Breast epithelium (tissue), 3 donors: ENCODE measurements around the gene TMEM35A.

Source experiments
- POLR2AphosphoS5 ChIP-seq, 3 donors: sonication (generic); formaldehyde crosslinking; IDR thresholded peaks; one replicate each; pipeline ENCODE4 v1.6.1; 2017; ENCODE audit warnings: antibody characterized with exemption in 3 of 3
- TF ChIP-seq, protein P1 (sequence below), 3 donors: fragments of 450-650 bp; IDR thresholded peaks; one replicate each; pipeline ENCODE4 v1.5.1; 2016 to 2017; ENCODE audit warnings: antibody characterized with exemption in 3 of 3, mild to moderate bottlenecking in 3 of 3, moderate library complexity in 3 of 3

DNA sequence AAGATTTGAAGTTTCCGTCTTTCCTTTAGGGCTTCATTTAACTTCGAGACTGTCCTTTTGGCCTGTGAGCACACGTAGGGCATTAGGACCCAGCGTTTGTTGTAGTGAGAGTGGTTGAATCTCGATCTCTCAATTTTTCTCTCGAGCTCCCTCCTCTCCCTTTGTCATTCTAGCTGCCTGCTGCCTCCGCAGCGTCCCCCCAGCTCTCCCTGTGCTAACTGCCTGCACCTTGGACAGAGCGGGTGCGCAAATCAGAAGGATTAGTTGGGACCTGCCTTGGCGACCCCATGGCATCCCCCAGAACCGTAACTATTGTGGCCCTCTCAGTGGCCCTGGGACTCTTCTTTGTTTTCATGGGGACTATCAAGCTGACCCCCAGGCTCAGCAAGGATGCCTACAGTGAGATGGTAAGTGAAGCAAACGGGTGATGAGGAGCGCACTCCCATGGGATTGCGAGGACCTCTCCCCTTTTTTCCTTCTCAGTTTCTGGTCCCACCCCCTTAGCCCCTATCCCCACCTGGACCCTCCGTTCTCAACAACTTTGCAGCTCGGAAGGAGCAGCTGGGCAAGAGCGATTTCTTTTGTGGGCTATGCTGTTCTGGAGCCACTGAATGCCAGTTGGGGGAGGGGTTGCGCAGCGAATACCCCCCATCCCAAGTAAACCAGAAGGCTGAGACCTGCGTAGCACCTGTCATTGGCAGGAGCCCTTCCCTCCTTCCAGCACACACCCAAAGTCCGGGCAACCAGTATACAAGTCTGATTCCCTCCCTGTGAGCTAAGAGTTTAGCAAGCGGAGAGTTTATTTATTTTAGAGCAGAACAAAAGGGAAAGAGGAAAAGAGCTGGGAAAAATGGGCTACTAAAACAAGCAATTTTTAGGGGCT lies at the start of gene TMEM35A:
- TF ChIP-seq, protein P1, sequence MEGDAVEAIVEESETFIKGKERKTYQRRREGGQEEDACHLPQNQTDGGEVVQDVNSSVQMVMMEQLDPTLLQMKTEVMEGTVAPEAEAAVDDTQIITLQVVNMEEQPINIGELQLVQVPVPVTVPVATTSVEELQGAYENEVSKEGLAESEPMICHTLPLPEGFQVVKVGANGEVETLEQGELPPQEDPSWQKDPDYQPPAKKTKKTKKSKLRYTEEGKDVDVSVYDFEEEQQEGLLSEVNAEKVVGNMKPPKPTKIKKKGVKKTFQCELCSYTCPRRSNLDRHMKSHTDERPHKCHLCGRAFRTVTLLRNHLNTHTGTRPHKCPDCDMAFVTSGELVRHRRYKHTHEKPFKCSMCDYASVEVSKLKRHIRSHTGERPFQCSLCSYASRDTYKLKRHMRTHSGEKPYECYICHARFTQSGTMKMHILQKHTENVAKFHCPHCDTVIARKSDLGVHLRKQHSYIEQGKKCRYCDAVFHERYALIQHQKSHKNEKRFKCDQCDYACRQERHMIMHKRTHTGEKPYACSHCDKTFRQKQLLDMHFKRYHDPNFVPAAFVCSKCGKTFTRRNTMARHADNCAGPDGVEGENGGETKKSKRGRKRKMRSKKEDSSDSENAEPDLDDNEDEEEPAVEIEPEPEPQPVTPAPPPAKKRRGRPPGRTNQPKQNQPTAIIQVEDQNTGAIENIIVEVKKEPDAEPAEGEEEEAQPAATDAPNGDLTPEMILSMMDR (IDR thresholded peaks at IDR 0.05) = no peak
- TF ChIP-seq POLR2AphosphoS5 (IDR thresholded peaks at IDR 0.05) = no peak
